ENCODE results near the gene L3MBTL4.
"Not testable (repeated sequence)": the region's sequence is repeated elsewhere in the genome, so short reads cannot be mapped to it uniquely, and the experiment has no call there.

L3MBTL4 gene

DNA sequence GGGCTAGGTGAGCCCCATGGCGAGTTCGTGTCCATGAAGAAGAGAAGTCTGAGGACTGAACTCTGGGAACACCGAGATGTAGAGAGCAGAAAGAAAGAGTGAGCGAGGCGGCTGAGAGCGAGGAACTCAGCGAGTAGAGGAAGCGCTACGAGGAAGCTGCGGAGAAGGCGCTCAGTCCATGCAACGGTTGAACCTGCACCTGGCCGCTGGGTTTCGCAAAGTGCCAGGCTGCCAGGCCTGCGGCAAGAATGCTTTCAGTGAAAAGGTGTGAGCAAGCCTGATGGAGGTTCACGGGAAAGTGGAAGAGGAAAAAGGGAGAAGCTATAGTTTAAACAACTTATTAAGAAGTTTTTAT, 268.4 kb downstream of the L3MBTL4 start:
- no peak for DNase-seq (ENCODE audit: extremely low spot score)
- TF ChIP-seq, protein P1, sequence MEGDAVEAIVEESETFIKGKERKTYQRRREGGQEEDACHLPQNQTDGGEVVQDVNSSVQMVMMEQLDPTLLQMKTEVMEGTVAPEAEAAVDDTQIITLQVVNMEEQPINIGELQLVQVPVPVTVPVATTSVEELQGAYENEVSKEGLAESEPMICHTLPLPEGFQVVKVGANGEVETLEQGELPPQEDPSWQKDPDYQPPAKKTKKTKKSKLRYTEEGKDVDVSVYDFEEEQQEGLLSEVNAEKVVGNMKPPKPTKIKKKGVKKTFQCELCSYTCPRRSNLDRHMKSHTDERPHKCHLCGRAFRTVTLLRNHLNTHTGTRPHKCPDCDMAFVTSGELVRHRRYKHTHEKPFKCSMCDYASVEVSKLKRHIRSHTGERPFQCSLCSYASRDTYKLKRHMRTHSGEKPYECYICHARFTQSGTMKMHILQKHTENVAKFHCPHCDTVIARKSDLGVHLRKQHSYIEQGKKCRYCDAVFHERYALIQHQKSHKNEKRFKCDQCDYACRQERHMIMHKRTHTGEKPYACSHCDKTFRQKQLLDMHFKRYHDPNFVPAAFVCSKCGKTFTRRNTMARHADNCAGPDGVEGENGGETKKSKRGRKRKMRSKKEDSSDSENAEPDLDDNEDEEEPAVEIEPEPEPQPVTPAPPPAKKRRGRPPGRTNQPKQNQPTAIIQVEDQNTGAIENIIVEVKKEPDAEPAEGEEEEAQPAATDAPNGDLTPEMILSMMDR (IDR thresholded peaks at IDR 0.05; ENCODE audit: control extremely low read depth, extremely low read depth, low read depth, missing control alignments) = no peak
- POLR2A ChIA-PET = no interaction called here
- CTCF ChIA-PET = interaction anchor here (1.4 kb wide), 1 partner anchor 15 kb away, joined by 3 read pairs; no protein-coding TSS in a partner anchor

DNA sequence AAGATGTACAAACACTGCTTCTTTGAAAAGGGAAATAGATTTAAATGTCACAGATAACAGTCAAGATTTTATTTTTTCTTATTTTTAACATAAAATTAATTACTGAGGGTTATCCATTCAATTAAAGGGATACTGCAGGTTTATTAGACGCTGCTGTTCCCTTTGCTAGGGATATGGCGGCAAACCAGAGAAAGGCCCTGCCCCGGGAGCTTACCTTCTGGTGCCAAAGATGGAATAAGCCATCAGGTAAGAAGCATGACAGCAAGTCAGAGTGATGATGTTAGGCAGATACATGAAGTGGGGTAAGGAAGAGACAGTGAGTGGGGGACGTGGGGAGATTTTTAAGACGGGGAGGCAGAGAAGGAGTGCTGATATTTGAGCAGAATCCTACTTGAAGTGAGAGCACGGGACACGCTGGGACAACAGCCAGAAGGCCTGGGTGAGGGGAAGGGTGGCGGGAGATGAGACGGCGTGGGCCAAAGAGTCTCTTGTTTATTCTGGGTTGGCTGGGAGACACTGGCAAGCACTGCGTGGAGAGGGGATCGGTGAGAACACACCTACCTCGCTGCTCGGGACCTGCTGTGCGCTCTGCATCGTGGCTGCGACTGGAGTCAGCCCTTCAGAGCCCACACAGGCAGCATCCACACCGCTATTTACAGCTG, 268.9 kb downstream of the L3MBTL4 start:
- TF ChIP-seq, protein P1 (IDR thresholded peaks at IDR 0.05; ENCODE audit: control extremely low read depth, extremely low read depth, low read depth, missing control alignments) = no peak
- ChIA-PET CTCF (no interaction called here), POLR2A (no interaction called here)
- no peak for DNase-seq (ENCODE audit: extremely low spot score)

DNA sequence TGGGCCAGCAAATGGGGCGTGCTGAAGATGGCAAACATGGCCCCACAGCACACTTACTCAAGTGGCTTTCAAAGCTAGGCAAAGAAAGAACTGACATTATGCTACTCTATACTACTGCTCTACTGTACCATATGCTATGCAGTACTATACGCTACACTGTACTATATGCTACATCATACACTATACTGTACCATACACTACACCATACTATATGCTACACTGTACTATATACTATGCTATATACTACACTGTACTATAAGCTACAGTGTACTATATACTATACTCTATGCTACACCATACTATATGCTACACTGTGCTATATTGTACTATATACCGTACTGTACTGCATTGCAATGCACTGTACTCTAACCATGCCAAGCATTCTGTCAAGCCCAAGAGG, 275.7 kb downstream of the L3MBTL4 start:
- no peak for DNase-seq (ENCODE audit: extremely low spot score)
- ChIA-PET POLR2A (no interaction called here), CTCF (no interaction called here)
- TF ChIP-seq, protein P1 (IDR thresholded peaks at IDR 0.05; ENCODE audit: control extremely low read depth, extremely low read depth, low read depth, missing control alignments) = no peak

DNA sequence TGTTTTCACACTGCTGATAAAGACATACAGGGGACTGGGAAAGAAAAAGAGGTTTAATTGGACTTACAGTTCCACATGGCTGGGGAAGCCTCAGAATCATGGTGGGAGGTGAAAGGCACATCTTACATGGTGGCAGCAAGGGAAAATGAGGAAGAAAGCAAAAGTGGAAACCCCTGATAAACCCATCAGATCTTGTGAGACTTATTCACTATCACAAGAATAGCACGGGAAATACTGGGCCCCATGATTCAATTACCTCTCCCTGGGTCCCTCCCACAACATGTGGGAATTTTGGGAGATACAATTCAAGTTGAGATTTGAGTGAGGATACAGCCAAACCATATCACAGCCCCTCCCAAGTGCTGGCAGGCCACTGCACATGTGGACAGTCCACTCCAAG, 278.8 kb downstream of the L3MBTL4 start:
- DNase-seq (ENCODE audit: extremely low spot score); POLR2A ChIA-PET; CTCF ChIA-PET: not testable (repeated sequence)

DNA sequence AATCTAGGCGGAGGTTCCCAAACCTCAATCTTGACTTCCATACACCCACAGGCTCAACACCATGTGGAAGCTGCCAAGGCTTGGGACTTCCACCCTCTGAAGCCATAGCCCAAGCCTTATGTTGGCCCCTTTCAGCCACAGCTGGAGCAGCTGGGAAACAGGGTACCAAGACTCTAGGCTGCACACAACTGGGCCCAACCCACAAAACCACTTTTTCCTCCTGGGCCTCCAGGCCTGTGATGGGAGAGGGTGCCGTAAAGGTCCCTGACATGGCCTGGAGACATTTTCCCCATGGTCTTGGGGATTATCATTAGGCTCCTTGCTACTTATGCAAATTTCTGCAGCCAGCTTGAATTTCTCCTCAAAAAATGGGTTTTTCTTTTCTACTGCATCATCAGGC, 279.7 kb downstream of the L3MBTL4 start:
- CTCF ChIA-PET; POLR2A ChIA-PET; DNase-seq (ENCODE audit: extremely low spot score): not testable (repeated sequence)

DNA sequence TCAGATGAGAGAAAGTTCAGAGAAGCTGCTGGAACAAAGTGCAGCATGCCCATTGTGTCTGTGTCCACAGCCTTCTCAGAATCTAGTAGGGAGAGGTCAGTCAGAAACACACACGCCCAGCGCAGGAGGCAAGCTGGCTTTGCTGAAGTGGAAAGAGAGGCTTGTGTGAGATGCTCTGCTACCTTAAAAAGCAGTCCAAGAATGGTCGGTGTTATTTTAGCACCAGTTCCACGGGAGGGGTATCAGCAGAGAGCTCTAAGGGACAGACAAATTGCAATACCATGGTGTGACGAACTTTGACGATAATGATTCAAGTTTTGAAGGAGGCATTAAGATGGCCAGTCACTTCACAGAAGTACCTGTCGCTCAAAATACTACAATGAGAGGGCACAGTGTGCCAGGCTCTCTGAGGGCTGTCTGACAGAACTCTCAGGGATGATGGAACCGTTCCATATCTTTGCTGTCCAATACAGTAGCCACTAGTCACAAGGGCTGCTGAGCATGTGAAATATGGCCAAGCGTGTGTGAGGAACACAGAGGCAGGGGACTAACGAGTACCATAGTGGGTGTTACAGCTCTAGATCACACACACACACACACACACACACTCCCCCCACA, 281.9 kb downstream of the L3MBTL4 start:
- POLR2A ChIA-PET = no interaction called here
- DNase-seq (ENCODE audit: extremely low spot score) = no peak
- TF ChIP-seq, protein P1 (IDR thresholded peaks at IDR 0.05; ENCODE audit: control extremely low read depth, extremely low read depth, low read depth, missing control alignments) = no peak
- CTCF ChIA-PET = no interaction called here

DNA sequence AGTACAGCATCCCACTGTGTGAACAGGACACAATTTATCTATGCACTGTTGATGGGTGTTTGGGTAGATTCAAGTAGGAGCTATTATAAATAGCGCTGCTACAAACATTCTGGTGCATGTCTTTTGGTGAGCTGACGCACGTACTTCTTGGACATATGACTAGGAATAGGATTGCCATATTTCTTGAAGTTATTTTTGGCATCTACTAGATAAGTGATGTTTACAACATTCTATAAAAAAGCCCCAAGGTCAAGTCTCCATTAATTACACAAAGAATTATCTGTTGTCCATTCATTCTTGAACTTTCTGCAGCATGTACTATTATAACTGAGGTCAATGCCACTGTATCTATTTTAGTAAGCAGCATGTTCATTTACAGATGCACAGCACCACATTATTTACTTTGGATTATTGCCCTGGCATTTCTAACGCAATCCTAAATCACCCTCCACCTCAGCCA, 293.9 kb downstream of the L3MBTL4 start:
- TF ChIP-seq, protein P1 (IDR thresholded peaks at IDR 0.05; ENCODE audit: control extremely low read depth, extremely low read depth, low read depth, missing control alignments) = no peak
- ChIA-PET CTCF (interaction anchor here (1.3 kb wide), 1 partner anchor 280 kb away, joined by 3 read pairs; no protein-coding TSS in a partner anchor), POLR2A (no interaction called here)
- no peak for DNase-seq (ENCODE audit: extremely low spot score)
